OCI-LY1 (cell line): ENCODE results near the gene HACD3.

ENCODE experiments used
- EZH2 ChIP-seq: fragments of 200-600 bp; sonication (generic), shearing (Covaris generic); IDR thresholded peaks from 2 replicates; pipeline ENCODE4 v1.8.0; 2017; ENCODE audit warnings: borderline replicate concordance, mixed run types, mild to moderate bottlenecking, antibody characterized with exemption, low read length, moderate library complexity, mixed read lengths
- TF ChIP-seq, protein P1 (sequence below): fragments of 200-600 bp; sonication (generic), shearing (Covaris generic); IDR thresholded peaks from 2 replicates; pipeline ENCODE4 v1.5.1; 2017; ENCODE audit warnings: mild to moderate bottlenecking, antibody characterized with exemption, low read length, moderate library complexity, mixed read lengths

DNA sequence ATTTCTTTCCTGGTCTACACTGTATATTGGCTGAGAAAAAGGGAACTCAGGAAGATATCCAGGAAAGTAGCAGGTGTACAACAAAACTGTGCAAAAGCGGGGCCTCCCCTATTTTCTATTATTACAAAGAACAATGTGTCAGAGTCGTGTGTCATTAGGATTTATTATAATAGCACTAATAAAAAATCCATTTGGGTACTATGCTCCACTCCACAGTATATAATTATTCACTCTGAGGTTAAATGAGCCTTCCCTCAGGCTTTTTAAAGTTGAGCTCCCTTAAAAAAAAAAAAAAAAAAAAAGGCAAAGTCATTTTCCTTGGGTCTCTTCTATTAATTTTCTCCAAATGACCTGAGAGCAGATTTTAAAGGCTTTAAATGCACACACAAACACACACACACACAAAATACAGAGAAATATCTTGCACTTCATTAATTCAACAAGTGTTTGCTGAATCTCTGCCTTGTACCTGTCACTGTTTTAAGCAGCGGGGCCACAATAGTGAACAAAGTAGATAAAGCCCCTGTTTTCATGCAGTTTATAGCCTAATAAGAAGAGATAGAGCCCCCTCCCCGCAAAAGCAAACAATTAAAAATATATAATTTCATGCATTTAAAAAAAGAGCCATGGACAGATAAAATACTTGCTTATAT is 11.5 kb upstream of the HACD3 start:
- TF ChIP-seq, protein P1, sequence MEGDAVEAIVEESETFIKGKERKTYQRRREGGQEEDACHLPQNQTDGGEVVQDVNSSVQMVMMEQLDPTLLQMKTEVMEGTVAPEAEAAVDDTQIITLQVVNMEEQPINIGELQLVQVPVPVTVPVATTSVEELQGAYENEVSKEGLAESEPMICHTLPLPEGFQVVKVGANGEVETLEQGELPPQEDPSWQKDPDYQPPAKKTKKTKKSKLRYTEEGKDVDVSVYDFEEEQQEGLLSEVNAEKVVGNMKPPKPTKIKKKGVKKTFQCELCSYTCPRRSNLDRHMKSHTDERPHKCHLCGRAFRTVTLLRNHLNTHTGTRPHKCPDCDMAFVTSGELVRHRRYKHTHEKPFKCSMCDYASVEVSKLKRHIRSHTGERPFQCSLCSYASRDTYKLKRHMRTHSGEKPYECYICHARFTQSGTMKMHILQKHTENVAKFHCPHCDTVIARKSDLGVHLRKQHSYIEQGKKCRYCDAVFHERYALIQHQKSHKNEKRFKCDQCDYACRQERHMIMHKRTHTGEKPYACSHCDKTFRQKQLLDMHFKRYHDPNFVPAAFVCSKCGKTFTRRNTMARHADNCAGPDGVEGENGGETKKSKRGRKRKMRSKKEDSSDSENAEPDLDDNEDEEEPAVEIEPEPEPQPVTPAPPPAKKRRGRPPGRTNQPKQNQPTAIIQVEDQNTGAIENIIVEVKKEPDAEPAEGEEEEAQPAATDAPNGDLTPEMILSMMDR = no peak
- TF ChIP-seq EZH2 = no peak
